Occipital lobe (tissue), 2 donors: ENCODE results near the gene MAMDC4. TPM values are rescaled to one million over a fixed set of nuclear protein-coding genes. Genes with fewer than 3 reads are reported as not detected.
"Not testable (repeated sequence)": the region's sequence is repeated elsewhere in the genome, so short reads cannot be mapped to it uniquely, and the experiment has no call there.

Source experiments
- DNase-seq: peaks from one replicate; lab custom pipeline; 2025; lab: John Stamatoyannopoulos, UW
- total RNA-seq: library from RNA; depleted of rRNA; stranded (reverse); fragments of >200 nt; gene quantifications from one replicate; pipeline ENCODE4 v1.2.3, GENCODE V29; 2014

The MAMDC4 gene
- total RNA-seq, 1 donor from 2014 or later, result 2.5 TPM

GRCh38 chr9:136824496-136825225 is 27.5 kb upstream of the MAMDC4 start:
- no peak for DNase-seq

GRCh38 chr9:136825295-136826187 is 26.6 kb upstream of the MAMDC4 start:
- DNase-seq, result no peak

GRCh38 chr9:136826188-136826541 is 26.0 kb upstream of the MAMDC4 start:
- no peak for DNase-seq

- DNase-seq, result no peak
These were observed 25.2 kb upstream of the MAMDC4 start for GRCh38 chr9:136826703-136827582.

GRCh38 chr9:136827794-136828473 is 24.2 kb upstream of the MAMDC4 start:
- DNase-seq, result no peak

- no peak for DNase-seq
These were observed 23.5 kb upstream of the MAMDC4 start for GRCh38 chr9:136828474-136829140.

GRCh38 chr9:136829412-136829811 is 22.7 kb upstream of the MAMDC4 start:
- DNase-seq, result no peak

- no peak for DNase-seq
These were observed 21.9 kb upstream of the MAMDC4 start for GRCh38 chr9:136829981-136830885.

- DNase-seq, result no peak
These were observed 21.0 kb upstream of the MAMDC4 start for GRCh38 chr9:136831002-136831719.

GRCh38 chr9:136831720-136832104 is 20.4 kb upstream of the MAMDC4 start:
- DNase-seq, result no peak

GRCh38 chr9:136832581-136832980 is 19.6 kb upstream of the MAMDC4 start:
- DNase-seq, result no peak

- DNase-seq, result not testable (repeated sequence)
These were observed 18.6 kb upstream of the MAMDC4 start for GRCh38 chr9:136833381-136834048.

- DNase-seq, result no peak
These were observed 16.8 kb upstream of the MAMDC4 start for GRCh38 chr9:136835162-136835931.

GRCh38 chr9:136835932-136836904 is 15.9 kb upstream of the MAMDC4 start:
- DNase-seq, result no peak

- no peak for DNase-seq
These were observed 14.8 kb upstream of the MAMDC4 start for GRCh38 chr9:136837146-136837855.

GRCh38 chr9:136837856-136838277 is 14.3 kb upstream of the MAMDC4 start:
- DNase-seq, result not testable (repeated sequence)
